Keratinocyte (primary cell): ENCODE data around the gene PCDHA7. TPM values are rescaled to one million over a fixed set of nuclear protein-coding genes. Genes with fewer than 3 reads are reported as not detected.
"Not testable (repeated sequence)": the region's sequence is repeated elsewhere in the genome, so short reads cannot be mapped to it uniquely, and the experiment has no call there.

Experiments used
- DNase-seq: peaks from one replicate; pipeline ENCODE4 v3.0.0-alpha.2; 2011; ENCODE audit warnings: low read depth, missing footprints, low spot score
- FAIRE-seq: peaks from 2 replicates; lab custom pipeline; 2011; peaks lifted over from hg19 to GRCh38; lab: Jason Lieb, UNC
- H2AFZ ChIP-seq: 2 replicates; pipeline ENCODE4 v1.6.0; 2012; ENCODE audit warnings: low read length, control low read depth, inconsistent platforms; ENCODE audit not compliant: control insufficient read depth
- H3K27ac ChIP-seq: 2 replicates; pipeline ENCODE4 v1.5.1; 2011; ENCODE audit warnings: low read length; ENCODE audit not compliant: control insufficient read depth, insufficient read depth
- H3K27me3 ChIP-seq: 3 replicates; pipeline ENCODE4 v1.6.0; 2011; ENCODE audit warnings: low read length; ENCODE audit not compliant: control insufficient read depth, insufficient read depth; ENCODE audit errors: extremely low read depth
- H3K36me3 ChIP-seq, 2 experiments: 2 replicates in 1 of 2; 3 replicates in 1 of 2; pipeline ENCODE4 v1.5.1; 2011; ENCODE audit warnings: low read length in 2 of 2, mild to moderate bottlenecking in 1 of 2; ENCODE audit not compliant: control insufficient read depth in 2 of 2, insufficient read depth in 2 of 2; ENCODE audit errors: extremely low read depth in 1 of 2
- H3K4me1 ChIP-seq: 3 replicates; pipeline ENCODE4 v1.5.1; 2011; ENCODE audit warnings: low read length; ENCODE audit not compliant: control insufficient read depth, insufficient read depth; ENCODE audit errors: extremely low read depth
- H3K4me2 ChIP-seq: 3 replicates; pipeline ENCODE4 v1.6.0; 2011; ENCODE audit warnings: low read depth, low read length; ENCODE audit not compliant: control insufficient read depth, insufficient read depth; ENCODE audit errors: extremely low read depth
- H3K4me3 ChIP-seq, 3 experiments: fragments of 200-600 bp in 1 of 3; sonication (generic) in 1 of 3; 2 replicates in 2 of 3; 3 replicates in 1 of 3; pipeline ENCODE4 v1.5.1; 2011 to 2016; ENCODE audit warnings: low read length in 3 of 3, mild to moderate bottlenecking in 3 of 3, control low read depth in 2 of 3, inconsistent platforms in 1 of 3, low read depth in 1 of 3, mixed read lengths in 1 of 3, mixed run types in 1 of 3, moderate library complexity in 1 of 3; ENCODE audit not compliant: control insufficient read depth in 2 of 3, insufficient read depth in 2 of 3; ENCODE audit errors: extremely low read depth in 1 of 3
- H3K79me2 ChIP-seq: 2 replicates; pipeline ENCODE4 v1.6.0; 2012; ENCODE audit warnings: low read length; ENCODE audit not compliant: control insufficient read depth, insufficient read depth
- H3K9ac ChIP-seq: 3 replicates; pipeline ENCODE4 v1.6.0; 2011; ENCODE audit warnings: low read length; ENCODE audit not compliant: control insufficient read depth, insufficient read depth; ENCODE audit errors: extremely low read depth
- H3K9me1 ChIP-seq: 3 replicates; pipeline ENCODE4 v1.6.0; 2011; ENCODE audit warnings: low read length; ENCODE audit not compliant: control insufficient read depth, insufficient read depth; ENCODE audit errors: extremely low read depth
- H3K9me3 ChIP-seq: 2 replicates; pipeline ENCODE4 v1.5.1; 2012; ENCODE audit warnings: low read depth, low read length; ENCODE audit not compliant: control insufficient read depth
- H4K20me1 ChIP-seq: 3 replicates; pipeline ENCODE4 v1.6.0; 2011; ENCODE audit warnings: low read length; ENCODE audit not compliant: control insufficient read depth, insufficient read depth; ENCODE audit errors: extremely low read depth
- EZH2 ChIP-seq: IDR thresholded peaks from one replicate; pipeline ENCODE4 v1.6.1; 2012; ENCODE audit warnings: inconsistent platforms, mild to moderate bottlenecking, low read length, moderate library complexity
- dilution Hi-C: fragments of 300-500 bp; cut with MboI; formaldehyde crosslinking; loops from one replicate; pipeline ENCODE4 v1.7.0; 2020; ENCODE audit warnings: low sequenced_read_pairs; ENCODE audit not compliant: extremely low pct_ligation_motif_present
- polyA minus RNA-seq, 3 experiments: library from RNA; depleted of rRNA, polyadenylated mRNA; stranded (reverse); fragments of >200 nt; gene quantifications; 1 replicate in 1 of 3; 2 replicates in 1 of 3; 3 replicates in 1 of 3; pipeline ENCODE4 v1.2.3, GENCODE V29; 2011
- polyA plus RNA-seq, 5 experiments: library from polyadenylated mRNA; depleted of rRNA in 3 of 5; stranded (reverse) in 3 of 5; stranded (forward) in 1 of 5; unstranded in 1 of 5; fragments of >200 nt; gene quantifications; 1 replicate in 1 of 5; 2 replicates in 3 of 5; 3 replicates in 1 of 5; pipeline versions ENCODE4 v1.2.1 to v1.2.3, GENCODE V29; 2011 to 2012; ENCODE audit warnings: missing spikeins in 2 of 5, low read depth in 1 of 5, low replicate concordance in 1 of 5
- TF ChIP-seq, protein P1 (sequence below), 3 experiments: IDR thresholded peaks in 1 of 3; conservative IDR thresholded peaks in 1 of 3; optimal IDR thresholded peaks in 1 of 3; 2 replicates in 2 of 3; 3 replicates in 1 of 3; pipeline versions ENCODE3 to v1.5.1; 2011; ENCODE audit warnings: low read length in 3 of 3, mild to moderate bottlenecking in 3 of 3, moderate library complexity in 2 of 3, control low read depth in 1 of 3, inconsistent platforms in 1 of 3; ENCODE audit not compliant: insufficient read depth in 2 of 3; ENCODE audit errors: extremely low read depth in 1 of 3

PCDHA7 gene, protein sequence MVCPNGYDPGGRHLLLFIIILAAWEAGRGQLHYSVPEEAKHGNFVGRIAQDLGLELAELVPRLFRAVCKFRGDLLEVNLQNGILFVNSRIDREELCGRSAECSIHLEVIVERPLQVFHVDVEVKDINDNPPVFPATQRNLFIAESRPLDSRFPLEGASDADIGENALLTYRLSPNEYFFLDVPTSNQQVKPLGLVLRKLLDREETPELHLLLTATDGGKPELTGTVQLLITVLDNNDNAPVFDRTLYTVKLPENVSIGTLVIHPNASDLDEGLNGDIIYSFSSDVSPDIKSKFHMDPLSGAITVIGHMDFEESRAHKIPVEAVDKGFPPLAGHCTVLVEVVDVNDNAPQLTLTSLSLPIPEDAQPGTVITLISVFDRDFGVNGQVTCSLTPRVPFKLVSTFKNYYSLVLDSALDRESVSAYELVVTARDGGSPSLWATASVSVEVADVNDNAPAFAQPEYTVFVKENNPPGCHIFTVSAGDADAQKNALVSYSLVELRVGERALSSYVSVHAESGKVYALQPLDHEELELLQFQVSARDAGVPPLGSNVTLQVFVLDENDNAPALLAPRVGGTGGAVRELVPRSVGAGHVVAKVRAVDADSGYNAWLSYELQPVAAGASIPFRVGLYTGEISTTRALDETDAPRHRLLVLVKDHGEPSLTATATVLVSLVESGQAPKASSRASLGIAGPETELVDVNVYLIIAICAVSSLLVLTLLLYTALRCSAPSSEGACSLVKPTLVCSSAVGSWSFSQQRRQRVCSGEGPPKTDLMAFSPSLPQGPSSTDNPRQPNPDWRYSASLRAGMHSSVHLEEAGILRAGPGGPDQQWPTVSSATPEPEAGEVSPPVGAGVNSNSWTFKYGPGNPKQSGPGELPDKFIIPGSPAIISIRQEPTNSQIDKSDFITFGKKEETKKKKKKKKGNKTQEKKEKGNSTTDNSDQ
- polyA plus RNA-seq (0.02 to 0.05 TPM (median 0.04 TPM) in 3 replicates), polyA minus RNA-seq (0.07 TPM in 1 of 3 replicates, not detected in the others)
- not detected for polyA plus RNA-seq (2011; ENCODE audit: low read depth)
- not detected in 2 replicates for polyA plus RNA-seq (2011; cell fraction: cytosol; rRNA removed)
- polyA plus RNA-seq (2011; cell fraction: nucleus; rRNA removed) = 0.11 and 0.33 TPM in 2 replicates
- polyA plus RNA-seq (2012; ENCODE audit: low replicate concordance) = 0.03 TPM in 1 of 2 replicates, not detected in the other
- polyA minus RNA-seq (2011; cell fraction: cytosol; rRNA and poly(A)+ RNA removed) = not detected
- polyA minus RNA-seq (2011; cell fraction: nucleus; rRNA and poly(A)+ RNA removed) = 0.32 TPM in 1 of 2 replicates, not detected in the other

DNA sequence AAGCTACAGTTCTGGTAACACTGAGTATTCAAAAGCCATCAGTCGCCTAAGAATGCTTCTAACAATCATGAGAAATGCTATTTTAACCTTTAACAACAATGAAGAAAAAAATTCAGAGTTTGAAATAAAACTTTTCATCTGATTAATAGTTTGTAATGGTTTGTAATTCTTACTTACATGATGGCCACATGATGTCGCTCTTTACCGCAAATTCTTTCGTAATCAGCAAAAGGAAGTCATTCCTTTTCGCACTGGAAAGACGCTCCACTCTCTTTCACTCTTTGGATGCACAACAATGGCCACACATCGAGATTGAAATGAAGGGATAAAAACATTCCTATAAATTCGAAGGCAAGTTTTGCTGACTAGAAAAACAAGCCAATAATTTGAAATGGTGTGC lies at the start of gene PCDHA7:
TSS of gene PCDHA7 (plus strand) at position 277 of the 400 bp plus-strand sequence. CDS start at position 392, 115 bp downstream.
- no peaks in the 10 kb centered on the region for H3K36me3 ChIP-seq
- H3K4me2 ChIP-seq = no peak within 1 kb of the TSS
- H3K27ac ChIP-seq = no peak within 1 kb of the TSS
- FAIRE-seq = no peak
- no peak within 1 kb of the TSS for H3K9ac ChIP-seq
- no peak within 1 kb of the TSS for H2AFZ ChIP-seq
- H3K4me3 ChIP-seq = no peak within 1 kb of the TSS
- dilution Hi-C loops = no loop called here
- H3K4me1 ChIP-seq = no peaks in the 10 kb centered on the region
- DNase-seq = no peak
- H3K27me3 ChIP-seq = no peaks in the 10 kb centered on the region
- H3K9me3 ChIP-seq = peaks cover 16% of the 10 kb centered on the region
- H3K79me2 ChIP-seq = no peaks in the 10 kb centered on the region
- no peaks in the 10 kb centered on the region for H4K20me1 ChIP-seq
- TF ChIP-seq, protein P1, sequence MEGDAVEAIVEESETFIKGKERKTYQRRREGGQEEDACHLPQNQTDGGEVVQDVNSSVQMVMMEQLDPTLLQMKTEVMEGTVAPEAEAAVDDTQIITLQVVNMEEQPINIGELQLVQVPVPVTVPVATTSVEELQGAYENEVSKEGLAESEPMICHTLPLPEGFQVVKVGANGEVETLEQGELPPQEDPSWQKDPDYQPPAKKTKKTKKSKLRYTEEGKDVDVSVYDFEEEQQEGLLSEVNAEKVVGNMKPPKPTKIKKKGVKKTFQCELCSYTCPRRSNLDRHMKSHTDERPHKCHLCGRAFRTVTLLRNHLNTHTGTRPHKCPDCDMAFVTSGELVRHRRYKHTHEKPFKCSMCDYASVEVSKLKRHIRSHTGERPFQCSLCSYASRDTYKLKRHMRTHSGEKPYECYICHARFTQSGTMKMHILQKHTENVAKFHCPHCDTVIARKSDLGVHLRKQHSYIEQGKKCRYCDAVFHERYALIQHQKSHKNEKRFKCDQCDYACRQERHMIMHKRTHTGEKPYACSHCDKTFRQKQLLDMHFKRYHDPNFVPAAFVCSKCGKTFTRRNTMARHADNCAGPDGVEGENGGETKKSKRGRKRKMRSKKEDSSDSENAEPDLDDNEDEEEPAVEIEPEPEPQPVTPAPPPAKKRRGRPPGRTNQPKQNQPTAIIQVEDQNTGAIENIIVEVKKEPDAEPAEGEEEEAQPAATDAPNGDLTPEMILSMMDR (optimal IDR thresholded peaks at IDR 0.05 in 1 of 3, IDR thresholded peaks at IDR 0.05 in 1 of 3, conservative IDR thresholded peaks at IDR 0.05 in 1 of 3; ENCODE audit: extremely low read depth in 1 of 3, insufficient read depth in 2 of 3, low read length in 3 of 3) = no peak
- TF ChIP-seq EZH2 = no peak
- no peaks in the 10 kb centered on the region for H3K9me1 ChIP-seq

DNA sequence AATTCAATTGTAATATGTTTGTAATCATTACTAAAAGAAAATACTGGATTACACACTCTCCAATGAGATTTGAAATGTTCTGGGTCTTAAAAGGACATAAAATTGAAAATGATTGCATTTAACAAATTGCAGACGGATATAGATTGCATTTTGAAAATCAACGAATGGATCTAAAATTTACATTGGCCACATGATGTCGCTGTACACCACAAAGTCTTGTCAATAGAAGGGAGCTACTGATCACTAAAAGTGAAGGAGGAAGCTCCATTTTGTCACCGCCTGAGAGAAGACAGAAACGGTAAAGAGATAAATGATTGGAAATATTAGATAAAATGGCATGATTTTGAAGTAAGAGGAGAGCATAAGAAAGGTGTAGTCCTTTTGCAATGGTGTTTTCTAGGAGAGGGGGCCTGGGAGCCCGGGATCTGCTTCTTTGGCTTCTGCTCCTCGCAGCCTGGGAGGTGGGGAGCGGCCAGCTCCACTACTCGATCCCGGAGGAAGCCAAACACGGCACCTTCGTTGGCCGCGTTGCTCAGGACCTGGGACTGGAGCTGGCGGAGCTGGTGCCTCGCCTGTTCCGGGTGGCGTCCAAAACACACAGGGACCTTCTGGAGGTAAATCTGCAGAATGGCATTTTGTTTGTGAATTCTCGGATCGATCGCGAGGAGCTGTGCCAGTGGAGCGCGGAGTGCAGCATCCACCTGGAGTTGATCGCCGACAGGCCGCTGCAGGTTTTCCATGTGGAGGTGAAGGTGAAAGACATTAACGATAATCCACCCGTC lies 48.0 kb upstream of the PCDHA7 start, which contains the start of gene PCDHA1:
TSS of gene PCDHA1 (plus strand) at position 236 of the 782 bp plus-strand sequence.
- no peaks in the 10 kb centered on the region for H3K4me1 ChIP-seq
- H4K20me1 ChIP-seq = no peaks in the 10 kb centered on the region
- dilution Hi-C loops = no loop called here
- DNase-seq = no peak
- no peak within 1 kb of the TSS for H2AFZ ChIP-seq
- TF ChIP-seq, protein P1 (optimal IDR thresholded peaks at IDR 0.05 in 1 of 3, IDR thresholded peaks at IDR 0.05 in 1 of 3, conservative IDR thresholded peaks at IDR 0.05 in 1 of 3; ENCODE audit: extremely low read depth in 1 of 3, insufficient read depth in 2 of 3, low read length in 3 of 3) = no peak
- TF ChIP-seq EZH2 = no peak
- H3K27me3 ChIP-seq = no peaks in the 10 kb centered on the region
- H3K4me2 ChIP-seq = no peak within 1 kb of the TSS
- H3K9me3 ChIP-seq = peaks cover 17% of the 10 kb centered on the region
- no peak within 1 kb of the TSS for H3K27ac ChIP-seq
- H3K4me3 ChIP-seq = no peak within 1 kb of the TSS
- H3K36me3 ChIP-seq = no peaks in the 10 kb centered on the region
- no peak for FAIRE-seq
- no peaks in the 10 kb centered on the region for H3K9me1 ChIP-seq
- H3K79me2 ChIP-seq = no peaks in the 10 kb centered on the region
- no peak within 1 kb of the TSS for H3K9ac ChIP-seq

DNA sequence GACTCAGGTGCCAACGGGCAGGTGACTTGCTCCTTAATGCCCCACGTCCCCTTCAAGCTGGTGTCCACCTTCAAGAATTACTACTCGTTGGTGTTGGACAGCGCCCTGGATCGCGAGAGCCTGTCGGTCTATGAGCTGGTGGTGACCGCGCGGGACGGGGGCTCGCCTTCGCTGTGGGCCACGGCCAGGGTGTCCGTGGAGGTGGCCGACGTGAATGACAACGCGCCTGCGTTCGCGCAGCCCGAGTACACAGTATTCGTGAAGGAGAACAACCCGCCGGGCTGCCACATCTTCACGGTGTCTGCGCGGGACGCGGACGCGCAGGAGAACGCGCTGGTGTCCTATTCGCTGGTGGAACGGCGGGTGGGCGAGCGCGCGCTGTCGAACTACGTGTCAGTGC lies 46.6 kb upstream of the PCDHA7 start:
- H3K27me3 ChIP-seq, H3K79me2 ChIP-seq, H3K9ac ChIP-seq, FAIRE-seq, H3K36me3 ChIP-seq, H2AFZ ChIP-seq, H3K4me2 ChIP-seq, H4K20me1 ChIP-seq, H3K4me3 ChIP-seq, H3K27ac ChIP-seq, DNase-seq, H3K9me1 ChIP-seq, dilution Hi-C loops, H3K4me1 ChIP-seq: not testable (repeated sequence)
- peaks cover 17% of the 10 kb centered on the region for H3K9me3 ChIP-seq
